ENCODE data around the gene COX4I2.

- TF ChIP-seq, protein P1, sequence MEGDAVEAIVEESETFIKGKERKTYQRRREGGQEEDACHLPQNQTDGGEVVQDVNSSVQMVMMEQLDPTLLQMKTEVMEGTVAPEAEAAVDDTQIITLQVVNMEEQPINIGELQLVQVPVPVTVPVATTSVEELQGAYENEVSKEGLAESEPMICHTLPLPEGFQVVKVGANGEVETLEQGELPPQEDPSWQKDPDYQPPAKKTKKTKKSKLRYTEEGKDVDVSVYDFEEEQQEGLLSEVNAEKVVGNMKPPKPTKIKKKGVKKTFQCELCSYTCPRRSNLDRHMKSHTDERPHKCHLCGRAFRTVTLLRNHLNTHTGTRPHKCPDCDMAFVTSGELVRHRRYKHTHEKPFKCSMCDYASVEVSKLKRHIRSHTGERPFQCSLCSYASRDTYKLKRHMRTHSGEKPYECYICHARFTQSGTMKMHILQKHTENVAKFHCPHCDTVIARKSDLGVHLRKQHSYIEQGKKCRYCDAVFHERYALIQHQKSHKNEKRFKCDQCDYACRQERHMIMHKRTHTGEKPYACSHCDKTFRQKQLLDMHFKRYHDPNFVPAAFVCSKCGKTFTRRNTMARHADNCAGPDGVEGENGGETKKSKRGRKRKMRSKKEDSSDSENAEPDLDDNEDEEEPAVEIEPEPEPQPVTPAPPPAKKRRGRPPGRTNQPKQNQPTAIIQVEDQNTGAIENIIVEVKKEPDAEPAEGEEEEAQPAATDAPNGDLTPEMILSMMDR (IDR thresholded peaks at IDR 0.05; ENCODE audit: low read depth, low read length, poor library complexity, severe bottlenecking) = no peak
- no peak for TF ChIP-seq EZH2phosphoT487 (IDR thresholded peaks at IDR 0.05; ENCODE audit: borderline replicate concordance, low read length)
These were observed 33.7 kb upstream of the COX4I2 start for GRCh38 chr20:31603822-31604566.
